Activated T-helper 2 cell treated with anti-CD3 and anti-CD28 coated beads, Interferon-gamma antibody, Interleukin-2, Interleukin-4, amounts not matched to agents 10 μg/mL and 5 μg/mL and 100 μg/mL, durations not matched to agents 14 hours and 24 hours and 36 hours (primary cell): ENCODE measurements around the gene GLYR1. TPM values are rescaled to one million over a fixed set of nuclear protein-coding genes. Genes with fewer than 3 reads are reported as not detected.
"Not testable (repeated sequence)": the region's sequence is repeated elsewhere in the genome, so short reads cannot be mapped to it uniquely, and the experiment has no call there.

Experiments
- DNase-seq: peaks from one replicate; pipeline ENCODE4 v3.0.0; 2021; ENCODE audit warnings: low spot score
- H3K27ac Mint-ChIP-seq: one replicate; pipeline ENCODE4 v1.8.0; 2021; ENCODE audit warnings: mixed read lengths
- H3K27me3 Mint-ChIP-seq: one replicate; pipeline ENCODE4 v1.8.0; 2021; ENCODE audit warnings: low read depth, mixed read lengths
- H3K36me3 Mint-ChIP-seq: one replicate; pipeline ENCODE4 v1.8.0; 2021; ENCODE audit warnings: low read depth, mixed read lengths
- H3K4me1 Mint-ChIP-seq: one replicate; pipeline ENCODE4 v1.8.0; 2021; ENCODE audit warnings: low read depth, mixed read lengths
- H3K4me3 Mint-ChIP-seq: one replicate; pipeline ENCODE4 v1.8.0; 2021; ENCODE audit warnings: low read depth, mild to moderate bottlenecking, moderate library complexity, mixed read lengths
- H3K9me3 Mint-ChIP-seq: one replicate; pipeline ENCODE4 v1.8.0; 2021; ENCODE audit warnings: mixed read lengths
- intact Hi-C: fragments of 100-400 bp; cut with micrococcal nuclease; formaldehyde crosslinking; loops from one replicate; pipeline ENCODE4 v1.15.1; 2023
- total RNA-seq: library from RNA; stranded (reverse); gene quantifications from 2 replicates; pipeline ENCODE4 v1.2.3, GENCODE V29; 2022

Gene GLYR1
- total RNA-seq: 104 and 112 TPM in 2 replicates

GRCh38 chr16:4846901-4847773, at the start of gene GLYR1, which contains the start of gene UBN1:
GLYR1 (minus strand) TSS chr16:4847288; CDS start chr16:4847265, 23 bp downstream.
UBN1 (plus strand) TSS chr16:4847481; CDS start chr16:4852918, 5,437 bp downstream.
- Mint-ChIP-seq H3K27me3 (no peaks in the 10 kb centered on the region), H3K9me3 (no peaks in the 10 kb centered on the region), H3K36me3 (peaks cover 47% of the 10 kb centered on the region), H3K4me3 (peak within 1 kb of the TSS; percentile 87), H3K4me1 (peaks cover 49% of the 10 kb centered on the region), H3K27ac (peak within 1 kb of the TSS; percentile 80)
- intact Hi-C loops: loop anchor here (1.0 to 10.0 kb wide), 6 partner anchors 44 to 248 kb away; partner anchors contain the start of genes ANKS3, DNAAF8, EEF2KMT and NUDT16L1
- DNase-seq: peak; percentile 99

- H3K4me3 Mint-ChIP-seq, H3K4me1 Mint-ChIP-seq, H3K9me3 Mint-ChIP-seq, intact Hi-C loops, H3K27ac Mint-ChIP-seq, H3K36me3 Mint-ChIP-seq, DNase-seq, H3K27me3 Mint-ChIP-seq: not testable (repeated sequence)
Measured at GRCh38 chr16:4896761-4897160, 49.7 kb upstream of the GLYR1 start.

GRCh38 chr16:4895366-4895765, 48.3 kb upstream of the GLYR1 start:
- intact Hi-C loops: no loop called here
- H3K36me3 Mint-ChIP-seq: no peaks in the 10 kb centered on the region
- DNase-seq: no peak
- H3K4me3 Mint-ChIP-seq: no peak overlapping the region
- H3K4me1 Mint-ChIP-seq: no peaks in the 10 kb centered on the region
- no peaks in the 10 kb centered on the region for H3K9me3 Mint-ChIP-seq
- H3K27ac Mint-ChIP-seq: no peak overlapping the region
- H3K27me3 Mint-ChIP-seq: no peaks in the 10 kb centered on the region

- H3K36me3 Mint-ChIP-seq: no peaks in the 10 kb centered on the region
- no peak overlapping the region for H3K4me3 Mint-ChIP-seq
- no peaks in the 10 kb centered on the region for H3K9me3 Mint-ChIP-seq
- no peaks in the 10 kb centered on the region for H3K4me1 Mint-ChIP-seq
- intact Hi-C loops: no loop called here
- no peak for DNase-seq
- no peaks in the 10 kb centered on the region for H3K27me3 Mint-ChIP-seq
- H3K27ac Mint-ChIP-seq: no peak overlapping the region
Measured at GRCh38 chr16:4894276-4895150, 47.4 kb upstream of the GLYR1 start.

GRCh38 chr16:4893103-4893862, 46.2 kb upstream of the GLYR1 start:
- H3K36me3 Mint-ChIP-seq: no peaks in the 10 kb centered on the region
- no peaks in the 10 kb centered on the region for H3K4me1 Mint-ChIP-seq
- intact Hi-C loops: no loop called here
- no peaks in the 10 kb centered on the region for H3K27me3 Mint-ChIP-seq
- no peak overlapping the region for H3K4me3 Mint-ChIP-seq
- no peaks in the 10 kb centered on the region for H3K9me3 Mint-ChIP-seq
- H3K27ac Mint-ChIP-seq: no peak overlapping the region
- no peak for DNase-seq

GRCh38 chr16:4892361-4893102, 45.4 kb upstream of the GLYR1 start:
- H3K36me3 Mint-ChIP-seq: no peaks in the 10 kb centered on the region
- no peaks in the 10 kb centered on the region for H3K27me3 Mint-ChIP-seq
- intact Hi-C loops: no loop called here
- no peaks in the 10 kb centered on the region for H3K4me1 Mint-ChIP-seq
- no peak overlapping the region for H3K27ac Mint-ChIP-seq
- H3K4me3 Mint-ChIP-seq: no peak overlapping the region
- DNase-seq: no peak
- no peaks in the 10 kb centered on the region for H3K9me3 Mint-ChIP-seq

- no peaks in the 10 kb centered on the region for H3K9me3 Mint-ChIP-seq
- no peaks in the 10 kb centered on the region for H3K27me3 Mint-ChIP-seq
- H3K36me3 Mint-ChIP-seq: no peaks in the 10 kb centered on the region
- DNase-seq: no peak
- no peaks in the 10 kb centered on the region for H3K4me1 Mint-ChIP-seq
- H3K4me3 Mint-ChIP-seq: no peak overlapping the region
- no peak overlapping the region for H3K27ac Mint-ChIP-seq
- intact Hi-C loops: no loop called here
Measured at GRCh38 chr16:4891886-4892216, 44.8 kb upstream of the GLYR1 start.

GRCh38 chr16:4891097-4891885, 44.2 kb upstream of the GLYR1 start:
- Mint-ChIP-seq H3K36me3 (no peaks in the 10 kb centered on the region), H3K27ac (no peak overlapping the region), H3K4me1 (no peaks in the 10 kb centered on the region), H3K27me3 (no peaks in the 10 kb centered on the region), H3K9me3 (no peaks in the 10 kb centered on the region), H3K4me3 (no peak overlapping the region)
- intact Hi-C loops: no loop called here
- no peak for DNase-seq

GRCh38 chr16:4890686-4891085, 43.6 kb upstream of the GLYR1 start:
- DNase-seq: no peak
- intact Hi-C loops: no loop called here
- Mint-ChIP-seq H3K4me3 (no peak overlapping the region), H3K27me3 (no peaks in the 10 kb centered on the region), H3K9me3 (no peaks in the 10 kb centered on the region), H3K27ac (no peak overlapping the region), H3K36me3 (peaks cover 3% of the 10 kb centered on the region), H3K4me1 (peaks cover 2% of the 10 kb centered on the region)

- no peak overlapping the region for H3K27ac Mint-ChIP-seq
- no peaks in the 10 kb centered on the region for H3K9me3 Mint-ChIP-seq
- intact Hi-C loops: no loop called here
- DNase-seq: no peak
- H3K36me3 Mint-ChIP-seq: peaks cover 8% of the 10 kb centered on the region
- H3K4me1 Mint-ChIP-seq: peaks cover 2% of the 10 kb centered on the region
- H3K27me3 Mint-ChIP-seq: no peaks in the 10 kb centered on the region
- no peak overlapping the region for H3K4me3 Mint-ChIP-seq
Measured at GRCh38 chr16:4890026-4890425, 42.9 kb upstream of the GLYR1 start.

GRCh38 chr16:4888428-4889135, 41.5 kb upstream of the GLYR1 start:
- intact Hi-C loops: no loop called here
- Mint-ChIP-seq H3K27ac (no peak overlapping the region), H3K36me3 (peaks cover 19% of the 10 kb centered on the region), H3K9me3 (no peaks in the 10 kb centered on the region), H3K4me1 (peaks cover 2% of the 10 kb centered on the region), H3K4me3 (no peak overlapping the region), H3K27me3 (no peaks in the 10 kb centered on the region)
- no peak for DNase-seq
